Esophagus squamous epithelium (tissue), 4 donors: Measurements from ENCODE around the gene XPO1.

Source experiments
- CTCF ChIP-seq, 6 experiments: fragments of 450-650 bp in 4 of 6; fragments of 200-600 bp in 2 of 6; sonication (generic) in 2 of 6; IDR thresholded peaks; one replicate each; pipeline ENCODE4 v1.5.1; 2016 to 2019; ENCODE audit warnings: antibody characterized with exemption in 6 of 6, mild to moderate bottlenecking in 4 of 6, moderate library complexity in 4 of 6
- POLR2A ChIP-seq, 4 donors: fragments of 450-650 bp; IDR thresholded peaks; one replicate each; pipeline ENCODE4 v1.6.1; 2017; ENCODE audit warnings: antibody characterized with exemption in 4 of 4, mild to moderate bottlenecking in 4 of 4, moderate library complexity in 3 of 4

- no peak for TF ChIP-seq POLR2A (IDR thresholded peaks at IDR 0.05)
- TF ChIP-seq CTCF (IDR thresholded peaks at IDR 0.05): no peak
These were observed 8.0 kb downstream of the XPO1 start for GRCh38 chr2:61529944-61530735.
